ENCODE measurements around the gene BAZ2B. TPM values are rescaled to one million over a fixed set of nuclear protein-coding genes. Genes with fewer than 3 reads are reported as not detected.
A peak's percentile ranks its signal among the peaks of the same experiment; 100 is the strongest.
"Not testable (repeated sequence)": the region's sequence is repeated elsewhere in the genome, so short reads cannot be mapped to it uniquely, and the experiment has no call there.

BAZ2B gene
- total RNA-seq, 1 donor from 2014 or later: 69.8 TPM

- Mint-ChIP-seq H3K4me1 (ENCODE audit: low read depth, unreplicated experiment) (peaks cover 6% of the 10 kb centered on the region), H3K4me3 (ENCODE audit: unreplicated experiment) (peak overlapping the region; percentile 25), H3K27ac (ENCODE audit: unreplicated experiment) (no peak overlapping the region), H3K27me3 (ENCODE audit: low read depth, unreplicated experiment) (no peaks in the 10 kb centered on the region), H3K36me3 (ENCODE audit: low read depth, unreplicated experiment) (peaks cover 30% of the 10 kb centered on the region), H3K9me3 (ENCODE audit: unreplicated experiment) (no peaks in the 10 kb centered on the region)
- Histone ChIP-seq H3K4me3 (ENCODE audit: insufficient read depth, low read depth, low read length) (no peak overlapping the region), H4K20me1 (ENCODE audit: insufficient read depth, low read length) (peaks cover 3% of the 10 kb centered on the region), H2AFZ (ENCODE audit: low read depth, low read length) (no peak overlapping the region), H3K9me3 (ENCODE audit: insufficient read depth, low read depth, low read length) (no peaks in the 10 kb centered on the region), H3K27me3 (ENCODE audit: insufficient read depth, low read length) (no peaks in the 10 kb centered on the region), H3K9ac (ENCODE audit: low read length) (peak overlapping the region; percentile 27), H3K4me2 (ENCODE audit: low read length) (no peak overlapping the region), H3K36me3 (ENCODE audit: insufficient read depth, low read length) (peaks cover 8% of the 10 kb centered on the region), H3K27ac (ENCODE audit: low read depth, low read length) (no peak overlapping the region), H3K4me1 (ENCODE audit: insufficient read depth, low read length) (peaks cover 3% of the 10 kb centered on the region), H3K79me2 (ENCODE audit: insufficient read depth, low read length) (no peaks in the 10 kb centered on the region)
- FAIRE-seq (no peak), DNase-seq (ENCODE audit: low read depth) (peak; percentile 65)
- TF ChIP-seq EZH2 (IDR thresholded peaks at IDR 0.05; ENCODE audit: insufficient read depth, low read length): no peak
- no peak for TF ChIP-seq CTCF (IDR thresholded peaks at IDR 0.05; ENCODE audit: insufficient read depth, low read depth, low read length)
Observed at GRCh38 chr2:159362816-159363251, 253.5 kb downstream of the BAZ2B start.

- Histone ChIP-seq H3K27ac (ENCODE audit: low read depth, low read length) (no peak overlapping the region), H3K4me2 (ENCODE audit: low read length) (no peak overlapping the region), H3K36me3 (ENCODE audit: insufficient read depth, low read length) (peaks cover 8% of the 10 kb centered on the region), H3K4me1 (ENCODE audit: insufficient read depth, low read length) (peaks cover 3% of the 10 kb centered on the region), H3K9me3 (ENCODE audit: insufficient read depth, low read depth, low read length) (no peaks in the 10 kb centered on the region), H3K9ac (ENCODE audit: low read length) (no peak overlapping the region), H3K27me3 (ENCODE audit: insufficient read depth, low read length) (no peaks in the 10 kb centered on the region), H3K79me2 (ENCODE audit: insufficient read depth, low read length) (no peaks in the 10 kb centered on the region), H4K20me1 (ENCODE audit: insufficient read depth, low read length) (peaks cover 3% of the 10 kb centered on the region), H3K4me3 (ENCODE audit: insufficient read depth, low read depth, low read length) (no peak overlapping the region), H2AFZ (ENCODE audit: low read depth, low read length) (no peak overlapping the region)
- no peak overlapping the region for H3K4me3 Mint-ChIP-seq (ENCODE audit: unreplicated experiment)
- H3K9me3 Mint-ChIP-seq (ENCODE audit: unreplicated experiment): no peaks in the 10 kb centered on the region
- DNase-seq (ENCODE audit: low read depth): no peak
- H3K27ac Mint-ChIP-seq (ENCODE audit: unreplicated experiment): no peak overlapping the region
- TF ChIP-seq CTCF (IDR thresholded peaks at IDR 0.05; ENCODE audit: insufficient read depth, low read depth, low read length) (no peak), EZH2 (IDR thresholded peaks at IDR 0.05; ENCODE audit: insufficient read depth, low read length) (no peak)
- H3K4me1 Mint-ChIP-seq (ENCODE audit: low read depth, unreplicated experiment): peaks cover 6% of the 10 kb centered on the region
- peaks cover 30% of the 10 kb centered on the region for H3K36me3 Mint-ChIP-seq (ENCODE audit: low read depth, unreplicated experiment)
- no peak for FAIRE-seq
- H3K27me3 Mint-ChIP-seq (ENCODE audit: low read depth, unreplicated experiment): no peaks in the 10 kb centered on the region
Observed at GRCh38 chr2:159362094-159362493, 254.3 kb downstream of the BAZ2B start.

- not testable (repeated sequence) for DNase-seq (ENCODE audit: low read depth); H3K27ac ChIP-seq (ENCODE audit: low read depth, low read length); H3K4me1 Mint-ChIP-seq (ENCODE audit: low read depth, unreplicated experiment); H4K20me1 ChIP-seq (ENCODE audit: insufficient read depth, low read length); H3K79me2 ChIP-seq (ENCODE audit: insufficient read depth, low read length); H3K27me3 Mint-ChIP-seq (ENCODE audit: low read depth, unreplicated experiment); H3K4me3 ChIP-seq (ENCODE audit: insufficient read depth, low read depth, low read length); H3K27ac Mint-ChIP-seq (ENCODE audit: unreplicated experiment); H3K4me2 ChIP-seq (ENCODE audit: low read length); H3K9ac ChIP-seq (ENCODE audit: low read length); H3K9me3 Mint-ChIP-seq (ENCODE audit: unreplicated experiment); H3K36me3 ChIP-seq (ENCODE audit: insufficient read depth, low read length); H3K4me1 ChIP-seq (ENCODE audit: insufficient read depth, low read length); H3K9me3 ChIP-seq (ENCODE audit: insufficient read depth, low read depth, low read length); H3K4me3 Mint-ChIP-seq (ENCODE audit: unreplicated experiment); H2AFZ ChIP-seq (ENCODE audit: low read depth, low read length); FAIRE-seq; H3K27me3 ChIP-seq (ENCODE audit: insufficient read depth, low read length)
- peaks cover 33% of the 10 kb centered on the region for H3K36me3 Mint-ChIP-seq (ENCODE audit: low read depth, unreplicated experiment)
Observed at GRCh38 chr2:159361603-159362002, 254.7 kb downstream of the BAZ2B start.

Data from astrocyte (in vitro differentiated cells and primary cell).